PC-9 (cell line): ENCODE data around the gene FASLG.

Source experiments
- EZH2 ChIP-seq: fragments of 200-600 bp; sonication (generic); IDR thresholded peaks from 2 replicates; pipeline ENCODE4 v1.8.0; 2017; ENCODE audit warnings: antibody characterized with exemption, low read depth
- TF ChIP-seq, protein P1 (sequence below): fragments of 200-600 bp; sonication (generic); conservative IDR thresholded peaks from 2 replicates; pipeline ENCODE4 v1.6.1; 2017; ENCODE audit warnings: mixed run types, antibody characterized with exemption, mild to moderate bottlenecking, moderate library complexity

DNA sequence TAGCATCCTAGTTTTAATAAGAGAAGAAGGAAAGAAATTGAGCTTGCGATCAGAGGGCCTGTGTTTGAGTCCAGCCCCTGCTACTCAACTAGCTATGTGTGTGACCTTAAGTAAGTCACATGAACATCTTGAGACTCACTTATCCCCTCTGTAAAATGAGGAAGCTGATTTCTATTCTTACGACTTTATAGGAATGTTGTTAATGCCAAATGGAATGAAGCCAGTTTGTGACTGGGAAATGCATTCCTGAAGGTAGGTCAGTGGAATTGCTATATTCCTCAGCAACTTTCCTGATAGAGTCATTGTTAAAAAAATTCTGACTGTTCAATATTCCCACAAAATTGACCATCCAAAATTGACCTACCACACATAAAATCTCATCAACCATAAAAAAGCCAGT lies 14.9 kb downstream of the FASLG start:
- TF ChIP-seq, protein P1, sequence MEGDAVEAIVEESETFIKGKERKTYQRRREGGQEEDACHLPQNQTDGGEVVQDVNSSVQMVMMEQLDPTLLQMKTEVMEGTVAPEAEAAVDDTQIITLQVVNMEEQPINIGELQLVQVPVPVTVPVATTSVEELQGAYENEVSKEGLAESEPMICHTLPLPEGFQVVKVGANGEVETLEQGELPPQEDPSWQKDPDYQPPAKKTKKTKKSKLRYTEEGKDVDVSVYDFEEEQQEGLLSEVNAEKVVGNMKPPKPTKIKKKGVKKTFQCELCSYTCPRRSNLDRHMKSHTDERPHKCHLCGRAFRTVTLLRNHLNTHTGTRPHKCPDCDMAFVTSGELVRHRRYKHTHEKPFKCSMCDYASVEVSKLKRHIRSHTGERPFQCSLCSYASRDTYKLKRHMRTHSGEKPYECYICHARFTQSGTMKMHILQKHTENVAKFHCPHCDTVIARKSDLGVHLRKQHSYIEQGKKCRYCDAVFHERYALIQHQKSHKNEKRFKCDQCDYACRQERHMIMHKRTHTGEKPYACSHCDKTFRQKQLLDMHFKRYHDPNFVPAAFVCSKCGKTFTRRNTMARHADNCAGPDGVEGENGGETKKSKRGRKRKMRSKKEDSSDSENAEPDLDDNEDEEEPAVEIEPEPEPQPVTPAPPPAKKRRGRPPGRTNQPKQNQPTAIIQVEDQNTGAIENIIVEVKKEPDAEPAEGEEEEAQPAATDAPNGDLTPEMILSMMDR, result no peak
- no peak for TF ChIP-seq EZH2
